ENCODE measurements around the gene GALNT15. TPM values are rescaled to one million over a fixed set of nuclear protein-coding genes. Genes with fewer than 3 reads are reported as not detected.

GALNT15 gene
- total and polyA plus RNA-seq, 2 donors (not counting 3 experiments of a cell fraction or from before 2014, with no cell fraction given) = 0.87 to 5.4 TPM

DNA sequence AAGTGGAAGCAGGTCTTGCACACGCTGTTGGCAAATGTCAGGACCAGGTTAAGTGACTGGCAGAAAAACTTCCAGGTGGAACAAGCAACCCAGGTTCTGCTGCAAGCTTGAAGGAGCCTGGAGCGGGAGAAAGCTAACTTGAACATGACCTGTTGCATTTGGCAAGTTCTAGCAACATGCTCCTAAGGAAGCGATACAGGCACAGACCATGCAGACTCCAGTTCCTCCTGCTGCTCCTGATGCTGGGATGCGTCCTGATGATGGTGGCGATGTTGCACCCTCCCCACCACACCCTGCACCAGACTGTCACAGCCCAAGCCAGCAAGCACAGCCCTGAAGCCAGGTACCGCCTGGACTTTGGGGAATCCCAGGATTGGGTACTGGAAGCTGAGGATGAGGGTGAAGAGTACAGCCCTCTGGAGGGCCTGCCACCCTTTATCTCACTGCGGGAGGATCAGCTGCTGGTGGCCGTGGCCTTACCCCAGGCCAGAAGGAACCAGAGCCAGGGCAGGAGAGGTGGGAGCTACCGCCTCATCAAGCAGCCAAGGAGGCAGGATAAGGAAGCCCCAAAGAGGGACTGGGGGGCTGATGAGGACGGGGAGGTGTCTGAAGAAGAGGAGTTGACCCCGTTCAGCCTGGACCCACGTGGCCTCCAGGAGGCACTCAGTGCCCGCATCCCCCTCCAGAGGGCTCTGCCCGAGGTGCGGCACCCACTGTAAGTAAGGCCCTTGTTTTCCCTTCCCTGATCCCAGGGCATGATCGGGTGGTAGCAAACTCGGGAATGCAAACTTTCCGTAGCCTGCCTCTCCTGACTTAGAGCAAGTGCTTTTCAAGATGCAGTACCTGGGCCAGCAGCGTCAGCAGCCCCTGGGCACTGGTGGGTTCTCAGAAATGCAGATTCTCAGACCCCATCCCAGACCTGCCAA lies 759 bp downstream of the GALNT15 start:
- BruUV-seq (replicated peaks) = no TSS peak
- Histone ChIP-seq H3K27ac (ENCODE audit: insufficient read depth, low read depth, low read length) (no peak overlapping the region), H3K9ac (replicated peaks; ENCODE audit: extremely low read depth, insufficient read depth, low read length) (no peak overlapping the region), H3K79me2 (ENCODE audit: control insufficient read depth, insufficient read depth, low read length) (no peaks in the 10 kb centered on the region), H3K9me1 (replicated peaks; ENCODE audit: control insufficient read depth, extremely low read depth, insufficient read depth, low read length) (no peaks in the 10 kb centered on the region), H3K27me3 (ENCODE audit: control insufficient read depth in 2 of 2, insufficient read depth in 2 of 2, low read length in 2 of 2) (peaks cover 0 to 2% of the 10 kb centered on the region in 2 experiments), H3K4me1 (ENCODE audit: control insufficient read depth, extremely low read depth, insufficient read depth, low read length) (peaks cover 11% of the 10 kb centered on the region), H4K20me1 (replicated peaks; ENCODE audit: control insufficient read depth, extremely low read depth, insufficient read depth, low read length) (no peaks in the 10 kb centered on the region), H3K9me3 (replicated peaks; ENCODE audit: control insufficient read depth, insufficient read depth, low read length) (no peaks in the 10 kb centered on the region), H3K36me3 (ENCODE audit: control insufficient read depth in 2 of 2, extremely low read depth in 1 of 2, insufficient read depth in 2 of 2, low read length in 2 of 2) (no peaks in the 10 kb centered on the region), H3K4me3 (replicated peaks in 1 of 3; ENCODE audit: insufficient read depth in 1 of 3, low read depth in 1 of 3, low read length in 3 of 3) (no peak overlapping the region), H2AFZ (ENCODE audit: low read depth, low read length) (no peak overlapping the region), H3K4me2 (ENCODE audit: insufficient read depth, low read length) (no peak overlapping the region)
- TF ChIP-seq EZH2 (IDR thresholded peaks at IDR 0.05; ENCODE audit: borderline replicate concordance, low read depth, low read length, severe bottlenecking) (no peak), MYC (IDR thresholded peaks at IDR 0.05; ENCODE audit: low read depth, low read length) (no peak), FOS (IDR thresholded peaks at IDR 0.05; ENCODE audit: borderline replicate concordance, insufficient read depth, low read length) (no peak), POLR2A (IDR thresholded peaks at IDR 0.05; ENCODE audit: low read depth, low read length) (no peak), GATA2 (IDR thresholded peaks at IDR 0.05; ENCODE audit: insufficient read depth, insufficient read length, low read depth, low read length) (no peak)
- intact Hi-C loops (cut with micrococcal nuclease) (loop anchor here (1.0 kb wide), 1 partner anchor 115 kb away; no protein-coding TSS in a partner anchor), dilution Hi-C loops (cut with MboI; ENCODE audit: extremely low pct_ligation_motif_present, low sequenced_read_pairs) (no loop called here)
- DNase-seq (ENCODE audit: low read depth, low spot score) = no peak
- ChIA-PET POLR2A (interaction anchor here (0.9 to 1.3 kb wide), 2 partner anchors 115 to 124 kb away, joined by 4 to 16 read pairs; no protein-coding TSS in a partner anchor), CTCF (interaction anchor here (1.0 to 13.3 kb wide), 11 partner anchors 12 to 145 kb away, joined by 3 to 459 read pairs (median 5); no protein-coding TSS in a partner anchor)
- FAIRE-seq = no peak
